ENCODE data around the gene PALD1.

The PALD1 gene

DNA sequence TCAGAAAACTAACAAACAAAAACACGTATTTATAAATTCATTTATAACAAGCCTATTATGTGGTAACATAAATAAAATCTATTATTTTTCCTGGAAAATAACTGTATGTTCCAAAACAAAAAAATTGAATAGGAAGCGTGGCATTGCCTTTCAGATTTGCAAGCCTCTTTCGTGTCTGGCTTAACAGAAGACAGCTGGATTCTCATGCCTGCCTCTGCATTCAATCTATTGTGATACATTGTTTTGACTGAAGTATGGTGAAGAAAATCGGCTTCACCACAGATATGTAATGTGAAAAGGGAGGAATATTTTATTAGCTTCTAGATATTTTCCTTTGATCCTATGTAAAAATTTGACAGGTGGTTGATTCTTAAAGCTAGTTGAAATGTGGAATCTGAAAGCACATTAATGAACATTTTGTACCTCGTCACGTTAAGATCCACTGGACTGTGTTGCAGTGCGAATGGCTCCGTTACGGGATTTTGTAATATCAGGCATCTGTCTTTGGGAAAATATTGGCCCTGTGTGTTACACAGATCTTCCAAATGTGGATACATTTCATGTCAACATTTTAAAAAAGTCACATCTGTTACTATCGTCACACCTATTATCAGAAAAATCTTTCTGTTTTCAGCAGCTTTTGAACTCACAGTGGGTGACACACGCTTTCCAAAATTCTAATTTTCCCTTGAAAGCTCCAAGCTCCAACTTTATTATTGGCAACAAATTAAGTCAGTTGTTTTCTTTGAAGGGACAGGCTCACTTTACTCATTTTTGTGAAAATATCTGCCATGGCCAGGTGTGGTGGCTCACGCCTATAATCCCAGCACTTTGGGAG, 26.2 kb downstream of the PALD1 start:
- DNase-seq (ENCODE audit: low read depth in 2 of 2, low spot score in 1 of 2) = no peak

DNA sequence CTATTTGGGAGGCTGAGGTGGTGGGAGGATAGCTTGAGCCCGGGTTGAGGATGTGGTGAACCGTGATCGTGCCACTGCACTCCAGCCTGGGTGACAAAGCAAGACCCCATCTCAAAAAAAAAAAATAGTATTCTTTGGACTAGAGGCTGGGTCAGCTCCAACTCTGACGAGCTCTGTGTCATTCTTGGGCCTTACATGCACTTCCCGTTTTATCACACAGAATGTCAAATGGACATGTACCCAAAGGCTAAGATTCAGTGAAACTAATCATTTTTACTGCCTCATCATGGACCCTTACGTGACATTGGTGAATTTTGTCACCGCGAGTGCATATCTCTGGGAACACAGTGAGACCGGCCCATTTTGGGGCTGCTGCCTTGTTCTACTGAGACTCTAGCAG, 27.3 kb downstream of the PALD1 start:
- DNase-seq (ENCODE audit: low read depth in 2 of 2, low spot score in 1 of 2) = no peak

DNA sequence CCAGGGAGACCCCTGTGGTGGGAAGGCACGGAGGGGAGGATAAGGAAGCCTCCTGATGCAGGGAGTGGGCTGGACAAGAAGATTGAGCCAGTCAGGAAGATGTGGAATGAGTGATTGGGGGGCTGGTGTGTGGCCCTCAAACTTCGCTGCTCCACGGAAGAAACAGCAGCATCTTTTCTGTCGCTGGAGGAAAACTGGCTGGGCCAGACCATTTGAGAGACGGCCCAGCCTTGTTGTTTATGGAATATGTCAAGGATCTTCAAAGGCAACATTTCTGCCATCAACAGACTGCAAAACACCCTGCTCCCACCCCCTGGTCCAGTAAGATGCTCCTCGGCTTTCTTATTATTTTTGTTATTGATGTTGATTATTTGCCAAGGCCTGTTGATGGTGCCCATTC, 29.4 kb downstream of the PALD1 start:
- DNase-seq (ENCODE audit: low read depth in 2 of 2, low spot score in 1 of 2) = no peak

DNA sequence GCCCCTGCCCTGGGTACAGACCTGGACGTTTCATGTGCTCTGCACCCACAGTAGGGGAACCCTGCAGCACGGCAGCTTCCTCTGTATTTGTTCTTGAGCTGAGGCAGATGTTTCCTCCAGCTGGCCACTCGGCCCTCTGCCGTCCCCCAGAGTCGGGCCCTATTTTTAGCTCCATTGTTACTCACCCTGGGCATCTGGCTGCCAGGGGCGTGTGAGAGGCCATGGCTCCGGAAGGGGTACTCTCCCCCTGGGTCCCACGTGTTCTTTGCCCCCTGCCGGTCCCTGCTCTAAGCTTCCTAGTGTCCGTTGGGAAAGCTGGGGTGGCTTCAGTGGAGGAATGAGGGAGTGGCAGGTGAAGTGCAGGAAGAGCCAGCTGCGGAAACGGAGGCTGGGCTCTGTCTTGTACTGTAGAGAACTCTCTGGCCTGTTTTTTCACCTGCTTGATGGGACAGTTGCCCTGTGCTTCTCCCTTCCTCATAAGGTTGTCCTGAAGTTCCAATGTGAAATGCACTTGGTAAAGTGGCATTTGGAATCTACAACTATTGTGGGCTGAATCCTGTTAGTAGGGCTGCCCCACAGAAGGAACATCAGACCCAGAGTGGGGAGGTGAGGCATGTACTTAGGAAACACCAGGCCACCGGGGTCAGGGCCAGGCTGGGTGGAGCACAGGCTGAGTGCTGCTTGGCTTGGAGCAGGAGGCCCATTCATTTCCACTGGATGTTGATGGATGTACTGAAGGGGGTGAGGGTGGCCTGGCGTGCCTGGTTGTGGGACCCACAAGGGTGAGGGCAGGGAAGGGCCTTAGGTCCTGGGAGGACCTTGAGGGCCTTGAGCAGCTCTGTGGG, 30.6 kb downstream of the PALD1 start:
- DNase-seq (ENCODE audit: low read depth in 2 of 2, low spot score in 1 of 2) = no peak

DNA sequence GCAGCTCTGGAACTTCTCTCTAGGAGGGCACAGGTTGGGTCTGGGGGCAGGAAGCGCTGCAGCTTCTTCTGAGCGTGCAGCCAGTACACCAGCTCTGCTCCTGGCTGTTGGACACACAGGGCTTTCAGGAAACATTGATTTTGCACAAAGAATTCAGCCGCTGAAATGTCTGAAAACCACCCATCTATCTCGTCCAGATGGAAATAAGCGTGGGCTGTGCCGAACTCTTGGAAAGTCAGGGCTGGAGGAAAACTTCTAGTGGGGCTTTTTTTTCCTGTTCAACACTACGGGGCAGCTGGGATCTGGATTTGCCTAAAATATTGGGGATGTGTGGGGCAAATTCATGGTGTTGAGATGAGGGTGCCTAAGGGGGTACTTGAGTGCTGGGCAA, 31.2 kb downstream of the PALD1 start:
- DNase-seq (ENCODE audit: low read depth in 2 of 2, low spot score in 1 of 2) = no peak

DNA sequence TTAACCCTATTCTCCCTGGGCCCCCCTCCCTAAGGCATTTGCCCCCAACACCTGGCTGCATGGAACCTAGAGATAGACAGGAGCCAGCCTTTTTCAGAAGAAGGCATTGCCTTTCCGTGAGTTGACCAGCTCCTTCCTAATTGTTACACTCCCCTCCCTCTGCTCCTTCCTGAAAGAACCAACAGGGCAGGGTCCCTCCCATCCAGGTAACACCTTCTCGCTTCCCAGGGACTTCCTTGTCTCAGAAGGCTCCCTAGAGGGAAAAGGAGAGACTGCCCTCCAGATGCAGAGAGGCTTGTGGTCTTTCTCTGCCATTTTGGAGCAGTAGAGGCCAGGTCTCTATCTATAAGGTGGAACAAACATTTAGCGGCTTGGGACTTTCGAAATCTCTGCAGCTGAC, 31.9 kb downstream of the PALD1 start:
- DNase-seq (ENCODE audit: low read depth in 2 of 2, low spot score in 1 of 2) = no peak

DNA sequence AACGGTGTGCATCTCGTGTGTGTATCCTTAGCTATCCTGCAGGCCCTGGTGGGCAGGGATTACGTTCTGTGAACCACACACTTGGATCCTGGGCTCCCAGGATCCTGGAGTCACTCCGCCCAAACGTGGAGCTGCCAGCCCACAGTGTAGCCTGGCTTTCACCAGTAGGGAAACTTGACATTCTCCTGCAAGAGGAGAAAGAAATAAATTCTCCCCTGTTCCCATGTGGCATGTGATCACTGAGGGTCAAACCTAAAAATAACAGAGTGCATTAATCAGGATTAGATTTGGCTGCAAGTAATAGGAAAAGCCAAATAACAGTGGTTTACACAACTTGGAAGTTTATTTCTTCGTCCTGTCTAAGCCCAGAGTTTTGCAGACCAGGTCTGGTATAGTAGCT, 32.3 kb downstream of the PALD1 start:
- DNase-seq (ENCODE audit: low read depth in 2 of 2, low spot score in 1 of 2) = no peak

DNA sequence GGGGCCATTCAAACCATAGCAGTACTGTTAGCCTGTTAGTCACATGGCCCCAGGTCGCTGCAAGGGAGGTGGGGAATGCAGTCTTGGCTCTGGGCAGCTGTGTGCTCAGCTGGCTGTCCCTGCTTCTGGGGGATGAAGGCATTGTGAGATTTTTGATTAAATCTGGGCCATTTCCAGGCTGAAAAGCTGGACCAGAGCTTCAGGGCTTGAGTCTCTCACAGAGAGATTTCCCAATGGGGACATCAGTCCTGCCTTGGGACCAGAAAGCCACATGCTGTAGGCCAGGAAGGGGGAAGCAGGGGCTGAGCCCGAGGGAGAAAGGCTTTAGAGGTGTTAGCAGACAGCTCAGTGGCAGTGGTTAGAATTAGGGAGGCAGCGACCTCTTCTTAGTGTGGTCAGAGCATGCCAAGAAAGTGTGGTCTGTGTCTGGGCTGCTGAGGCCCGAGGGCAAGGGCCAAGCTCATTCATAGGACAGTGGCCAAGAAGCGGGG, 33.6 kb downstream of the PALD1 start:
- no peak for DNase-seq (ENCODE audit: low read depth in 2 of 2, low spot score in 1 of 2)

DNA sequence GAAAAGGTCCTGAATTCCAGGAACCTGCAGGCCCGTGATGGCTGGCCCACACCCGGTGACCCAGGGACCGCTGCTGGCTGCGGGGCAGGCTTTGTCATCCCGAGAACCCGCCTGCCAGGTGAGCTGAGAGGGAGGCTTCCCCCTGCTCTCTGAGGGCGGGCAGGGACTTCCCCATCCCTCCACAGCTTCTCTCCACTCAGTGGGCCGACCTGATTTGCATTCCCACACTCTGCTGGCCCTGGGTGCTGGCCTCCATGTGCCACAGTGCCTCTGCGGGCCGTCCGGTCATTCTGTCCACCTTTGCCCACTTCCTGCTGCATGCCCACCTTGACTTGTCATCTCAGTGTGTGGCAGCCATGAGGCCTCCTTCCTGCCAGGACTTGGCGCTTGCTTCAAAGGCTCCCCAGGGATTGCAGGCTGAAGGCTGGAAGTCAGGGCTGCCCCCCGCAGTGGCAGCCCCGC, 35.3 kb downstream of the PALD1 start:
- DNase-seq (ENCODE audit: low read depth in 2 of 2, low spot score in 1 of 2) = no peak

DNA sequence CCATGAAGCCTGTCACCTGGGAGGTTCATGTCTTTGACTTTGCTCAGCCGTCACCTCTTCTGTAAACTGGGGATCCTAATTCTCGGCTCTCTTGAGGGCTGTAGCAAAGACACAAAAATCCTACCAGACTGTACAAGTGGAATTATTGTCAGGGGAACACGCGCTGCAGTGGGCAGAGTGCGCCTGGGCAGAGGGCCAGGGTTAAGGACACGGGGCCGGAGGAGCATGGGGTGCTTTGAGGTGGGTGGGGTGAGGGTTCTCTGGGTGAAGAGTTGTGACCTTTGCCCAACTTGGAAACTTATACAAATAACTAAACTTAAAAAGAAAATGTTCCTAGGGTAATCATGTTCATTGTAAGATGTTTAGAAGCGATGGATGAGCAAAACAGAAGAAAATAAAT, 36.0 kb downstream of the PALD1 start:
- no peak for DNase-seq (ENCODE audit: low read depth in 2 of 2, low spot score in 1 of 2)

DNA sequence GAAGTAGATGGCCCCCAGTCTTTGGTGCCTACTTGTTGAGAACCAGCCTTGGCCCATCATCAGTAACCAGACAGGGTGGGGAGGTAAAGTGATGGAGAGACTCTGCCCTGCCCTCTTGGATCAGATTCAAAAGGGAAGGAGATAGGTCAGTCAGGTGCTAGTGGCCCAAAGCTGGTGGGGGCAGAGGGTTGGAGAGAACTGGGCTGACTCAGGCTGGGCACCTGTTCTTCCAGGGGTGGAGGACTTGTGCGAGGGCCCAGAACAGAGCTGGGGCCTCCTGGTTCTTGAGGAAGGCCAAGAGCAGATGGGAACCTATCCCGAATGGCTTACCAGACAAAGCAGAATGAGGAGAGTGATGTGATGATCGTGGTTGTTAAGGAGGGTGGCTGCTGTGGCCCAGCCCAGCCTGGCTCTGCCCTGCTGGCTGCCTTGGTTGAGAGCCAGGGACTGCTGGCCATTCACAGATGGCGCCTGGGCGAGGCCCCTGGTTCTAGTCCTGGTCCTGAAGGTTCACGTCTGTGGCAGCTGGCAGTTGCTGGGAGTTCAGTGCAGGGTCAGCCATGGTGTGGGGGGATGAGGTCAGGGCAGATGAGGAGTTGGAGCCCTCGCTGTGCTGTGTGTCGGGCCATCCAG, 36.6 kb downstream of the PALD1 start:
- DNase-seq (ENCODE audit: low read depth in 2 of 2, low spot score in 1 of 2) = no peak

DNA sequence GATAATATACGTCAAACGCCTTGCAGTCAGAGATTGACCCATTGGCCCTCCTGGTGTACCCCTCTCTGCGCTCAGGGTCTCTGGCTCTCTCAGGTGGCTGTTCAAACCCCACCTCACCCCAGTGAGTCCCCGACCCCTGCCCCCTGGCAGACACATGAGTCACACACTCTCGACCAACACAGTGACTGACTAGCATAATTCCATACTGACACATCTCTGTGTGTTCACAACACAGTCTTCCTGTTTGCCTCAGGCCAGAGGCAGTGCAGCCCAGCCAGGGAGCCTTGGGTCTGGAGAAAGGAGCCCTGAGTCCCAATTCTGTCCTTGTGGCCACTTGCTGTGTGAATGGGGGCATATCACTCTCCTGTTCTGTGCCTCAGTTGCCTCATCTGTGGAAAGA, 40.1 kb downstream of the PALD1 start:
- no peak for DNase-seq (ENCODE audit: low read depth in 2 of 2, low spot score in 1 of 2)

DNA sequence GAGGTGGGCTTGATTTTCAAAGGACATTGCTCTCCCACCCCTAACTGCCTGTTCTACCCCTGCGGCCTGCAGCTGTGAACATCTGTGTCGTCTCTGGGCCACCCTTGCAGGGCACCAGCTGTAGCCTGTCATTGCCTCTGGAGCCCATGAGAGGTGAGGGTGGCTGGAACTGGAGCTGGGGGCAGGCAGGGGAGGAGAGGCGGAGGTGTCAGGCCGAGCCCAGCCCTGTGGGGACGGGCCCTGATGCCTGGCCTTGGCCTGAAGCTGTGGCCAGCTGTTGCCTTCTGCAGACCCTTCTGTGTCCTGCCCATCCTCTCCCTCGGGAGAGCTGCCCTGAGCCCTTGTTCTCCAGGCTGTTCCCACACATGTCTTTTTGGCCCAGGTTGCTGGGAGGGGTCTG, 44.5 kb downstream of the PALD1 start:
- DNase-seq (ENCODE audit: low read depth in 2 of 2, low spot score in 1 of 2) = no peak

DNA sequence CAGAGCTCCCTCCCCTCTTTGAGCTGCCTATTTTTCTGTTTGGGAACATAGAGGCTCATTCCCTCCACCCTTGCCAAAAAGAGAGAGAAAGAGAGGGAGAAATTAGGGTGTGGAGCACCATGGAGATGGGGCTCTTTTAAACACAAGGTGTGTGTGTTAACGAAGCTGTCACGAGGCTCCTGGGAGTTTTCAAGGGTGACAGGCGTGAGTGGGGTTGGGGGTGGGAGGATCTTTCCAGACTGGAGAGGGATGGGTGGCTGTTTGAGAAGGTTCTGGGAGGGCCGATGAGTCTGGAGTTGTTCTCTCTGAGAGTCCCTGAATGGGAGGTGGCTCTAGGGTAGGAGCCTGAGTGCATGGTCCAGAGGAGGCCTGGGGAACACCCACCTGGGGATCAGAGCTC, 45.0 kb downstream of the PALD1 start:
- no peak for DNase-seq (ENCODE audit: low read depth in 2 of 2, low spot score in 1 of 2)

DNA sequence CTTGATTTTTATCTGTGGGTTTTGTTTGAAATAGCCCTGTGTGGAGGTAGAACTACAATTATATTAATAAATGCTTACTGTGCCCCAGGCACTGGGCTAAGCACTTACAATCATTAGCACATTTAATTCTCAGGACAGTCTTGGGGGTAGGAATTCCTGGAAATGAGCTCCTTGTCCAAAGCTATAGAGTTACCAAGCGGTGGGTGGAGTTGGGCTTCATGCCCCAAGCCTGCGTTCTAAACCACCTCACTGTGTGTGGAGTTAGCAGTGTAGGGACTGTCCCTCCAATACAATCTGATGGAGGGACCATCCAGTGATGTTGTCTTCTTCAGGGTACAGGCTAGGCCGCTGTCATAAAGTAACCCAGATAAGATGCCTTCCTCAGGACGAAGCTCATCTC, 49.7 kb downstream of the PALD1 start:
- DNase-seq (ENCODE audit: low read depth in 2 of 2, low spot score in 1 of 2) = no peak

DNA sequence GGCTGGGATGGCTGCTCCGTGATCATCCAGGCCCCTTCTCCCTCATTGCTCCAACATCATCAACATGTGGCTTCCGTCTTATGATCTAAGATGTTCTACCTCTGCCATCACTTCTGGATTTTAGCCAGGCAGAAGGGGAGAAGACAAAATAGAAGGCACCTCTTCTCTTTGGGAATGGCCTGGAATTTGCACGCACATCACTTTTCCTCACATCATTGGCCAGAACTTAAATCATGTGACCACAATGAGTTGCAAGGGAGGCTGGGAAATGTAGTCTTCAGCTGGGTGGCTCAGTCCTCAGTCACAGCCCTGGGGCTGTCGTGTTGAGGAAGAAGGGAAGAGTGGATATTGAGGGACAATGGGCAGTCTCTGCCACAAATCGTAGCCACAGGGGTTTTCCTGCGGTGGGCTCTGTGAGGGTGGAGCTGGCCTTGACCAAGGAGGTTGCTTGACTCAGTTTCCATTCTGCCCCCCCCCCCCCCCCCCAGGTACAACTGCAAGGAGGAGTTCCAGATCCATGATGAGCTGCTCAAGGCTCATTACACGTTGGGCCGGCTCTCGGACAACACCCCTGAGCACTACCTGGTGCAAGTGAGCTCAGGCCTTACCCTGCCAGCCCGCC, 50.3 kb downstream of the PALD1 start:
- DNase-seq (ENCODE audit: low read depth in 2 of 2, low spot score in 1 of 2) = no peak

DNA sequence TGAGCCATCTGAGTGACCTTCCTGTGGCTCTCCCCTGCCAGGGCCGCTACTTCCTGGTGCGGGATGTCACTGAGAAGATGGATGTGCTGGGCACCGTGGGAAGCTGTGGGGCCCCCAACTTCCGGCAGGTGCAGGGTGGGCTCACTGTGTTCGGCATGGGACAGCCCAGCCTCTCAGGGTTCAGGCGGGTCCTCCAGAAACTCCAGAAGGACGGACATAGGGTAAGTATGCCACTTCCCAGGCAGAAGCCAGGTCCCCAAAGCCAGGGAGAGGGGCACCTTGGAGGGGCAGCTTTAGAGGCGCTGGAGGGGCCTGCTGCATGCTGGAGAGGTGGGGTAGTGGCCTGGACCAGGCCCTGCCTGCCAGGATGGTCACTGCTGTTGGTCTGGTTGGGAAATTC, 51.3 kb downstream of the PALD1 start:
- DNase-seq (ENCODE audit: low read depth in 2 of 2, low spot score in 1 of 2) = no peak

DNA sequence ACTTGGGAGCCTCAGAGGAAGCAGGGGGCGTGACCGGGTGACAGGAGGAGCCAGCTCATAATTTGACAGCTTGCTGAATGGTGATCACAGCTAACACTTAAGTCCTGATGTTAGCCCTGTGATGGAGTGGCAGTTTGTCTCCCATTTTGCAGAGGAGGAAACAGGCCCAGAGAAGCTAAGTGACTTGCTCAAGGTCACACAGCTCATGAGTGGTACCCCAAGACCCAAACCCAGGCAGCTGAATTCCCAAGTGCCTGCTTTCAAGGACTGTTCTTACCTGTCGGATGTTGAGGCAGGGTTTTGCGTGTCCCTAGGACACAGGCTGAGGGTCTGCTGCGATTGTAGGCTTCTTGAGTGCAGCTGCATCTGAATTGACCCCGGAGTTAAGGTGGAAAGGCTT, 51.7 kb downstream of the PALD1 start:
- no peak for DNase-seq (ENCODE audit: low read depth in 2 of 2, low spot score in 1 of 2)

DNA sequence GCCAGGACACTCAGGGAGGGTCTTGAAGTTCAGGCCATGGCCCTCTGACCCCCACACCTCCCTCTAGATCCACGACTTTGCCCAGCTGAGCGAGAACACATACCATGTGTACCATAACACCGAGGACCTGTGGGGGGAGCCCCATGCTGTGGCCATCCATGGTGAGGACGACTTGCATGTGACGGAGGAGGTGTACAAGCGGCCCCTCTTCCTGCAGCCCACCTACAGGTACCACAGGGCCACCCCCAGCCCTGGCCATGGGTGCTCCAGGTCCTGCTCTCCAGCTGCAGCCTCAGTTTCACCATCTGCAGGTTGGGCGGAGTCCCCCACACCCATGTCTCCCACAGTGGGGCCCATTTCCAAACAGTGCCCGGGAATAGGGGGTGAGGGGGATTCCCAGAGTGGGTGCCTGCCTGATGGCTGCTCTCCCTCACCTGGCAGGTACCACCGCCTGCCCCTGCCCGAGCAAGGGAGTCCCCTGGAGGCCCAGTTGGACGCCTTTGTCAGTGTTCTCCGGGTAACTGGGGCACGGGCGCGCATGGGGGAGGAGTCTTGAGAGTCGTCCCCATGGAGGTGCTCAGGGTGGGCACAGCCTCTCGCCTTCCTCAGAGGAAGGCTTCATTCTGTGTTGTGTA, 54.1 kb downstream of the PALD1 start:
- no peak for DNase-seq (ENCODE audit: low read depth in 2 of 2, low spot score in 1 of 2)

DNA sequence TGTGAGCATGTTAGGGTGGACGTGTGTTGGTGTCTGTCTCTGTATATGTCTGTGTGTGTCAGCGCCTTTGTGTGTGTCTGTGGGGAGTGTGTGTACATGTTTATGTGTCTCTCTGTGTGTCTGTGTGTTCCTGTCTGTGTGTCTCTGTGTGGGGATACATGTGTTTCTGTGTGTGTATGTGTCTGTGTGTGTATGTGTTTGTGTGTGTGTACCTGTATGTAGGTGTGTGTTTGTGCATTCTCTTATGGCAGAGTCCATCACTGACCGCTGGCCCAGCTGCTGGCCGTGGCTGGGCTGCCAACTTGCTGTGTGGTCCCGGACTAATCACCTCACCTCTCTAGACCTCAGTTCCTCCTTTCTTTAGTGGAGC, 54.6 kb downstream of the PALD1 start:
- no peak for DNase-seq (ENCODE audit: low read depth in 2 of 2, low spot score in 1 of 2)

DNA sequence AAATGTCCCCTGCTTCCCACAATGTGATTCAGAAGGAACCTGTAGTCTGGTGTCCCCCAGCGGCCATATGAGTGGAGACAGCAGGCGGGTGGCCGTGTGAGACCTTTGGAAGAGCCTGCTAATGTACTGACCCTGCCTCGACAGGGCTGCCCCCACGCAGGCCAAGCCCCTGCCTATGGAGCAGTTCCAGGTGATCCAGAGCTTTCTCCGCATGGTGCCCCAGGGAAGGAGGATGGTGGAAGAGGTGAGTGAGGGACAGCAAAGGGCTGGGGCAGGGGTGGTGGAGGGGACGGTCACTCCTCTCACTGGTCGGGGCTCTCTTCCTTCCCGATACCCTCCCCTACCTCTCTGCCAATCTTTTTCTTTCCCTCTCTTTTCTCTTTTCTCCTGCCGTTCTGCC, 55.7 kb downstream of the PALD1 start:
- DNase-seq (ENCODE audit: low read depth in 2 of 2, low spot score in 1 of 2) = no peak
